ENCODE measurements around the gene GTF3A. TPM values are rescaled to one million over a fixed set of nuclear protein-coding genes. Genes with fewer than 3 reads are reported as not detected.

Gene GTF3A
- total and polyA plus RNA-seq, 2 experiments from 2014 or later = 109 to 190 TPM

DNA sequence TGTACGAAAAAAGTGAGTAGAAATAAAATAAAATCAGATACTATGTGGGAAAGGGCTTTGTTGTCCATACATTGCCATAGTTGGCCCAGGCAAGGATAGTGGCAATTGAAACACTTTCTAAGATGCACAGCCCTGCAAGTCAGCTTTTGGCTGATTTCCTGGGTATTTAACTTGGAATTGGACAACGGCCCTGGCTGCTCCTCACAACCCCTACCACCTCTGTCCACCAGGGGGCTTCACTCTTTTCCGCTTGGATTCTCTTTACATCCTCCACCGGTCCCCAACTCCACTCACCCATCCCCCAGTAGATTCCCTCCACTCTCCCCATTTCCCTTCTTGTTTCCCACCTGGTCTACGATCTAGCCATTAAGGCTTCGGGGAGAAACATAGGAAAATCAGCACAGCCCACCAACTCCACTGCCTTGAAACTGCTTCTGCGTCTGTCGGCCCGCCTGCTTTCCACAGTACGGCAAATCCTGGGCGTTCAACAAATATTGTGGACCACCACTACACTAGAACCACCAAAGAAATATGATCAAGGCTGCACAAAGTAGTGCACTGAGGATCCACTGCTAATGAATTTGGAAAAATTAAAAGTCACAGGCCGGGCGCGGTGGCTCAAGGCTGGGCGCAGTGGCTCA is 48.6 kb upstream of the GTF3A start:
- ATAC-seq (peak; percentile 76), DNase-seq (ENCODE audit: low spot score) (peak; percentile 93)
- Histone ChIP-seq H3K79me2 (replicated peaks; ENCODE audit: insufficient read depth) (no peaks in the 10 kb centered on the region), H3K9me2 (ENCODE audit: insufficient read depth) (no peaks in the 10 kb centered on the region), H3K27me3 (ENCODE audit: insufficient read depth) (no peaks in the 10 kb centered on the region), H4K20me1 (replicated peaks; ENCODE audit: insufficient read depth) (no peaks in the 10 kb centered on the region), H3K4me1 (ENCODE audit: insufficient read depth) (peaks cover 5% of the 10 kb centered on the region; the same call in 1 of the 2 replicates), H3K4me2 (0 out of 2 replicates have a peak overlapping the region, but pooled peaks have one; percentile 18), H3F3A (replicated peaks; ENCODE audit: low read depth) (no peaks in the 10 kb centered on the region), H3K4me3 (no peak overlapping the region), H3K27ac (ENCODE audit: low read depth) (no peak overlapping the region), H2AFZ (peak overlapping the region; percentile 91; the same call in 1 of the 2 replicates), H3K36me3 (ENCODE audit: insufficient read depth) (no peaks in the 10 kb centered on the region)
- no peak overlapping the region for H3K4me3 Mint-ChIP-seq
- H3K4me1 Mint-ChIP-seq = peaks cover 21% of the 10 kb centered on the region
- H3K27me3 Mint-ChIP-seq (ENCODE audit: insufficient read depth, low read depth, poor library complexity) = peaks cover 12% of the 10 kb centered on the region
- no peak for TF ChIP-seq CREB1 (CRISPR knock-in tag; IDR thresholded peaks at IDR 0.05; ENCODE audit: low read depth)
- no peak for TF ChIP-seq NANOG (IDR thresholded peaks at IDR 0.05; ENCODE audit: borderline replicate concordance)
- TF ChIP-seq ZNF114 (CRISPR knock-in tag; IDR thresholded peaks at IDR 0.05) = no peak
- TF ChIP-seq JUNB (IDR thresholded peaks at IDR 0.05; ENCODE audit: unreplicated experiment) = no peak
- TF ChIP-seq, protein P1, sequence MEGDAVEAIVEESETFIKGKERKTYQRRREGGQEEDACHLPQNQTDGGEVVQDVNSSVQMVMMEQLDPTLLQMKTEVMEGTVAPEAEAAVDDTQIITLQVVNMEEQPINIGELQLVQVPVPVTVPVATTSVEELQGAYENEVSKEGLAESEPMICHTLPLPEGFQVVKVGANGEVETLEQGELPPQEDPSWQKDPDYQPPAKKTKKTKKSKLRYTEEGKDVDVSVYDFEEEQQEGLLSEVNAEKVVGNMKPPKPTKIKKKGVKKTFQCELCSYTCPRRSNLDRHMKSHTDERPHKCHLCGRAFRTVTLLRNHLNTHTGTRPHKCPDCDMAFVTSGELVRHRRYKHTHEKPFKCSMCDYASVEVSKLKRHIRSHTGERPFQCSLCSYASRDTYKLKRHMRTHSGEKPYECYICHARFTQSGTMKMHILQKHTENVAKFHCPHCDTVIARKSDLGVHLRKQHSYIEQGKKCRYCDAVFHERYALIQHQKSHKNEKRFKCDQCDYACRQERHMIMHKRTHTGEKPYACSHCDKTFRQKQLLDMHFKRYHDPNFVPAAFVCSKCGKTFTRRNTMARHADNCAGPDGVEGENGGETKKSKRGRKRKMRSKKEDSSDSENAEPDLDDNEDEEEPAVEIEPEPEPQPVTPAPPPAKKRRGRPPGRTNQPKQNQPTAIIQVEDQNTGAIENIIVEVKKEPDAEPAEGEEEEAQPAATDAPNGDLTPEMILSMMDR (conservative IDR thresholded peaks at IDR 0.05; ENCODE audit: low read depth in 2 of 2) = peak; percentile 76 to 77
- TF ChIP-seq, protein P2, sequence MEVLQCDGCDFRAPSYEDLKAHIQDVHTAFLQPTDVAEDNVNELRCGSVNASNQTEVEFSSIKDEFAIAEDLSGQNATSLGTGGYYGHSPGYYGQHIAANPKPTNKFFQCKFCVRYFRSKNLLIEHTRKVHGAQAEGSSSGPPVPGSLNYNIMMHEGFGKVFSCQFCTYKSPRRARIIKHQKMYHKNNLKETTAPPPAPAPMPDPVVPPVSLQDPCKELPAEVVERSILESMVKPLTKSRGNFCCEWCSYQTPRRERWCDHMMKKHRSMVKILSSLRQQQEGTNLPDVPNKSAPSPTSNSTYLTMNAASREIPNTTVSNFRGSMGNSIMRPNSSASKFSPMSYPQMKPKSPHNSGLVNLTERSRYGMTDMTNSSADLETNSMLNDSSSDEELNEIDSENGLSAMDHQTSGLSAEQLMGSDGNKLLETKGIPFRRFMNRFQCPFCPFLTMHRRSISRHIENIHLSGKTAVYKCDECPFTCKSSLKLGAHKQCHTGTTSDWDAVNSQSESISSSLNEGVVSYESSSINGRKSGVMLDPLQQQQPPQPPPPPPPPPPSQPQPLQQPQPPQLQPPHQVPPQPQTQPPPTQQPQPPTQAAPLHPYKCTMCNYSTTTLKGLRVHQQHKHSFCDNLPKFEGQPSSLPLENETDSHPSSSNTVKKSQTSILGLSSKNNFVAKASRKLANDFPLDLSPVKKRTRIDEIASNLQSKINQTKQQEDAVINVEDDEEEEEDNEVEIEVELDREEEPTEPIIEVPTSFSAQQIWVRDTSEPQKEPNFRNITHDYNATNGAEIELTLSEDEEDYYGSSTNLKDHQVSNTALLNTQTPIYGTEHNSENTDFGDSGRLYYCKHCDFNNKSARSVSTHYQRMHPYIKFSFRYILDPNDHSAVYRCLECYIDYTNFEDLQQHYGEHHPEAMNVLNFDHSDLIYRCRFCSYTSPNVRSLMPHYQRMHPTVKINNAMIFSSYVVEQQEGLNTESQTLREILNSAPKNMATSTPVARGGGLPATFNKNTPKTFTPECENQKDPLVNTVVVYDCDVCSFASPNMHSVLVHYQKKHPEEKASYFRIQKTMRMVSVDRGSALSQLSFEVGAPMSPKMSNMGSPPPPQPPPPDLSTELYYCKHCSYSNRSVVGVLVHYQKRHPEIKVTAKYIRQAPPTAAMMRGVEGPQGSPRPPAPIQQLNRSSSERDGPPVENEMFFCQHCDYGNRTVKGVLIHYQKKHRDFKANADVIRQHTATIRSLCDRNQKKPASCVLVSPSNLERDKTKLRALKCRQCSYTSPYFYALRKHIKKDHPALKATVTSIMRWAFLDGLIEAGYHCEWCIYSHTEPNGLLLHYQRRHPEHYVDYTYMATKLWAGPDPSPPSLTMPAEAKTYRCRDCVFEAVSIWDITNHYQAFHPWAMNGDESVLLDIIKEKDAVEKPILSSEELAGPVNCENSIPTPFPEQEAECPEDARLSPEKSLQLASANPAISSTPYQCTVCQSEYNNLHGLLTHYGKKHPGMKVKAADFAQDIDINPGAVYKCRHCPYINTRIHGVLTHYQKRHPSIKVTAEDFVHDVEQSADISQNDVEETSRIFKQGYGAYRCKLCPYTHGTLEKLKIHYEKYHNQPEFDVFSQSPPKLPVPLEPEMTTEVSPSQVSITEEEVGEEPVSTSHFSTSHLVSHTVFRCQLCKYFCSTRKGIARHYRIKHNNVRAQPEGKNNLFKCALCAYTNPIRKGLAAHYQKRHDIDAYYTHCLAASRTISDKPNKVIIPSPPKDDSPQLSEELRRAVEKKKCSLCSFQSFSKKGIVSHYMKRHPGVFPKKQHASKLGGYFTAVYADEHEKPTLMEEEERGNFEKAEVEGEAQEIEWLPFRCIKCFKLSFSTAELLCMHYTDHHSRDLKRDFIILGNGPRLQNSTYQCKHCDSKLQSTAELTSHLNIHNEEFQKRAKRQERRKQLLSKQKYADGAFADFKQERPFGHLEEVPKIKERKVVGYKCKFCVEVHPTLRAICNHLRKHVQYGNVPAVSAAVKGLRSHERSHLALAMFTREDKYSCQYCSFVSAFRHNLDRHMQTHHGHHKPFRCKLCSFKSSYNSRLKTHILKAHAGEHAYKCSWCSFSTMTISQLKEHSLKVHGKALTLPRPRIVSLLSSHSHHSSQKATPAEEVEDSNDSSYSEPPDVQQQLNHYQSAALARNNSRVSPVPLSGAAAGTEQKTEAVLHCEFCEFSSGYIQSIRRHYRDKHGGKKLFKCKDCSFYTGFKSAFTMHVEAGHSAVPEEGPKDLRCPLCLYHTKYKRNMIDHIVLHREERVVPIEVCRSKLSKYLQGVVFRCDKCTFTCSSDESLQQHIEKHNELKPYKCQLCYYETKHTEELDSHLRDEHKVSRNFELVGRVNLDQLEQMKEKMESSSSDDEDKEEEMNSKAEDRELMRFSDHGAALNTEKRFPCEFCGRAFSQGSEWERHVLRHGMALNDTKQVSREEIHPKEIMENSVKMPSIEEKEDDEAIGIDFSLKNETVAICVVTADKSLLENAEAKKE (CRISPR knock-in tag; IDR thresholded peaks at IDR 0.05) = no peak
- TF ChIP-seq ETS1 (IDR thresholded peaks at IDR 0.05) = no peak
- TF ChIP-seq, protein P3, sequence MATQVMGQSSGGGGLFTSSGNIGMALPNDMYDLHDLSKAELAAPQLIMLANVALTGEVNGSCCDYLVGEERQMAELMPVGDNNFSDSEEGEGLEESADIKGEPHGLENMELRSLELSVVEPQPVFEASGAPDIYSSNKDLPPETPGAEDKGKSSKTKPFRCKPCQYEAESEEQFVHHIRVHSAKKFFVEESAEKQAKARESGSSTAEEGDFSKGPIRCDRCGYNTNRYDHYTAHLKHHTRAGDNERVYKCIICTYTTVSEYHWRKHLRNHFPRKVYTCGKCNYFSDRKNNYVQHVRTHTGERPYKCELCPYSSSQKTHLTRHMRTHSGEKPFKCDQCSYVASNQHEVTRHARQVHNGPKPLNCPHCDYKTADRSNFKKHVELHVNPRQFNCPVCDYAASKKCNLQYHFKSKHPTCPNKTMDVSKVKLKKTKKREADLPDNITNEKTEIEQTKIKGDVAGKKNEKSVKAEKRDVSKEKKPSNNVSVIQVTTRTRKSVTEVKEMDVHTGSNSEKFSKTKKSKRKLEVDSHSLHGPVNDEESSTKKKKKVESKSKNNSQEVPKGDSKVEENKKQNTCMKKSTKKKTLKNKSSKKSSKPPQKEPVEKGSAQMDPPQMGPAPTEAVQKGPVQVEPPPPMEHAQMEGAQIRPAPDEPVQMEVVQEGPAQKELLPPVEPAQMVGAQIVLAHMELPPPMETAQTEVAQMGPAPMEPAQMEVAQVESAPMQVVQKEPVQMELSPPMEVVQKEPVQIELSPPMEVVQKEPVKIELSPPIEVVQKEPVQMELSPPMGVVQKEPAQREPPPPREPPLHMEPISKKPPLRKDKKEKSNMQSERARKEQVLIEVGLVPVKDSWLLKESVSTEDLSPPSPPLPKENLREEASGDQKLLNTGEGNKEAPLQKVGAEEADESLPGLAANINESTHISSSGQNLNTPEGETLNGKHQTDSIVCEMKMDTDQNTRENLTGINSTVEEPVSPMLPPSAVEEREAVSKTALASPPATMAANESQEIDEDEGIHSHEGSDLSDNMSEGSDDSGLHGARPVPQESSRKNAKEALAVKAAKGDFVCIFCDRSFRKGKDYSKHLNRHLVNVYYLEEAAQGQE (IDR thresholded peaks at IDR 0.05; ENCODE audit: unreplicated experiment) = no peak
- H3K36me3 Mint-ChIP-seq (ENCODE audit: low read depth) = no peaks in the 10 kb centered on the region
- peaks cover 2% of the 10 kb centered on the region; the same call in 1 of the 3 replicates for H3K9me3 Mint-ChIP-seq
- no peak overlapping the region for H3K27ac Mint-ChIP-seq

All from GM23338 (cell line).